Measurements from ENCODE around the gene TEX2.

The TEX2 gene

DNA sequence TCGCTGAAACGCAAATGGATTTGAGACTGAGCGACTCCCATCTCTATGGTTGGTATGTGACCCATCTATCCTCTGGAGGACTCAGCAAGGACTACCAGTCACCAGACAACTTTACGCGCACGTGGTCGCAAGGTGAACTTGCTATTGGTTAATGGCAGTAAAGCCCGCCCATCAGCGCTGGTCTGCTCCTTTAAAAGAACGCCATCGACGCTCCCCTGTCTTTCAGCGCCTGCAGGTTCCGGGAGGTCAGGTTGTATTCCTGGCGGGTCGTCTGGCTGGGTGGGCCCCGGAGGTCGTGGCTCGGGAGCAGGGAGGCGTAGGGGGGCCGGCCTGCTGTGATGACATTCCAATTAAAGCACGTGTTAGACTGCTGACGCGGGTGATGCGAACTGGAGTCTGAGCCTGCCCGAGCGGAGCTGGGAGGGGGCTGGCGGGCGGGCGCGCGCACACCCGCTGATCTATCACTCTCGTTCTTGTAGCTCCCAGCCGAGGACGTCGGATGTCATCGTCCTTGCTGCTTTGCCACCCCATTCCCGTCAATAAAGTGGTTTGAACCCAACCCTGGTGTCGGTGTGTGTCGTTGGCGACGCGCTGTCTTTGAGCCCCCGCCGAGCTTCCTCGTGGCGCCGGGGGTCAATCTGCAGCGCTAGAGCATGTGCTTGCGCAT, 117.2 kb downstream of the TEX2 start:
- no peaks in the 10 kb centered on the region for H3K9me3 ChIP-seq (ENCODE audit: control insufficient read depth in 1 of 2, low read length in 2 of 2)
- H3K27me3 ChIP-seq (ENCODE audit: low read depth, low read length) = no peaks in the 10 kb centered on the region
- H3K4me3 ChIP-seq (ENCODE audit: low read depth in 1 of 2, low read length in 2 of 2) = peak overlapping the region; percentile 84 to 93
- H3K36me3 ChIP-seq (ENCODE audit: control insufficient read depth in 1 of 2, insufficient read depth in 2 of 2, low read length in 2 of 2) = peaks cover 8 to 23% of the 10 kb centered on the region in 2 donors
- H3K4me1 ChIP-seq (ENCODE audit: control insufficient read depth in 1 of 2, insufficient read depth in 2 of 2, low read length in 2 of 2) = peaks cover 11 to 15% of the 10 kb centered on the region in 2 donors
- peak overlapping the region; percentile 96 for H3K27ac ChIP-seq (ENCODE audit: low read length)

DNA sequence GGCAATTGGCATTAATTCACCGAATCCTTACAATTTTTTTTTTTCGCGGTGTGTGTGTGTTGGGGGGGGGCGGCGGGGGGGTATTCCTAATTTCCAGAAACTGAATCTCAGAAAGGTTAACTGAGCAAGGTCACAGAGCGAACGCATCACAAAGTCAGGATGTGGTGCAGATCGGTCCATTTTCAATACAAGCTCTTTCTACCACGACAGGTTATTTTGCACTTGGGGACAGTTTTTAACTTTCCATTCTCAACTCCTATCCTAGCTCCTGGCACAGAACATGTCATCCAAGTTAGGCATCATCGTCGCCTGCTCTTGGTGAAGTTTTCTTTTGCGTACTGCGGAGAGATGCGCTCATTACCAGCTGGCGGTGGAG, 117.7 kb downstream of the TEX2 start:
- Histone ChIP-seq H3K27ac (ENCODE audit: low read length) (peak overlapping the region; percentile 96), H3K36me3 (ENCODE audit: control insufficient read depth in 1 of 2, insufficient read depth in 2 of 2, low read length in 2 of 2) (peaks cover 8 to 18% of the 10 kb centered on the region in 2 donors), H3K4me3 (ENCODE audit: low read depth in 1 of 2, low read length in 2 of 2) (peak overlapping the region; percentile 84 to 93), H3K9me3 (ENCODE audit: control insufficient read depth in 1 of 2, low read length in 2 of 2) (no peaks in the 10 kb centered on the region), H3K4me1 (ENCODE audit: control insufficient read depth in 1 of 2, insufficient read depth in 2 of 2, low read length in 2 of 2) (peaks cover 11 to 15% of the 10 kb centered on the region in 2 donors), H3K27me3 (ENCODE audit: low read depth, low read length) (no peaks in the 10 kb centered on the region)

DNA sequence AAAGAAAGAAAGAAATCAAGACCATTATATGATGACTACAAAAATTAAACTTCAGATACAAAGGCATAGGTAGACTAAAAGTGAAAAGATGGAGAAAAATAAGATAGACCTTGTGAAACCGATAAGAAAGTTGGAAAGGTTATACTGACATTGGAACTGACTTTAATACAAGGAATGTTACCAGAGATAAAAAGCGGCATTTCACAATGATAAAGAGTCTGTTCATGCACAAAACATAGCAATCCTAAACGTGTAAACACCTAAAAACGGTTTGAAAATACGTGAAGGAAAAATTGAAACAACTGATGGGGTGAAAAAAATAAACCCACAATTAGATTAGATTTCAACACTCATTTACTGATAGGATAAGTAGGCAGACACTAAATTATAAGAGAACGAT, 123.5 kb downstream of the TEX2 start:
- Histone ChIP-seq H3K36me3 (ENCODE audit: control insufficient read depth in 1 of 2, insufficient read depth in 2 of 2, low read length in 2 of 2) (no peaks in the 10 kb centered on the region), H3K27ac (ENCODE audit: low read length) (no peak overlapping the region), H3K27me3 (ENCODE audit: low read depth, low read length) (no peaks in the 10 kb centered on the region), H3K4me3 (ENCODE audit: low read depth in 1 of 2, low read length in 2 of 2) (no peak overlapping the region), H3K4me1 (ENCODE audit: control insufficient read depth in 1 of 2, insufficient read depth in 2 of 2, low read length in 2 of 2) (no peaks in the 10 kb centered on the region), H3K9me3 (ENCODE audit: control insufficient read depth in 1 of 2, low read length in 2 of 2) (no peaks in the 10 kb centered on the region)

DNA sequence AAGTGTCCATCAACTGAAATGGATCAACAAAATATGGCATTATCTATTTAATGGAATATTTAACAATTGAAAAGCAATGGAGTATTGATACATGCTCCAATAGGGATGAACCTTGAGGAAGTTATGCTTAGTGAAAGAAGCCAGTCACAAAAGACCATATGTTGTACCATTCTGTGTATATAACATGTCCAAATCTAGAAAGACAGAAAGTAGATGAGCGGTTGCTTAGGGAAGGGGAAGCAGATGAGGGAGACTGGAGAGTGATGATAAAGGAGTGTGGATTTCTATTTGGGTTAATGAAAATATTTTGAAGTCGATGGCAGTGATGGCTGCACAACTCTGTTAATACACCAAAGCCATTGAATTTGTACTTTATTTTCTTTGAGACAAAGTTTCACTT, 124.6 kb downstream of the TEX2 start:
- H3K27ac ChIP-seq (ENCODE audit: low read length) = no peak overlapping the region
- H3K36me3 ChIP-seq (ENCODE audit: control insufficient read depth in 1 of 2, insufficient read depth in 2 of 2, low read length in 2 of 2) = no peaks in the 10 kb centered on the region
- H3K9me3 ChIP-seq (ENCODE audit: control insufficient read depth in 1 of 2, low read length in 2 of 2) = no peaks in the 10 kb centered on the region
- no peaks in the 10 kb centered on the region for H3K4me1 ChIP-seq (ENCODE audit: control insufficient read depth in 1 of 2, insufficient read depth in 2 of 2, low read length in 2 of 2)
- no peak overlapping the region for H3K4me3 ChIP-seq (ENCODE audit: low read depth in 1 of 2, low read length in 2 of 2)
- H3K27me3 ChIP-seq (ENCODE audit: low read depth, low read length) = no peaks in the 10 kb centered on the region

DNA sequence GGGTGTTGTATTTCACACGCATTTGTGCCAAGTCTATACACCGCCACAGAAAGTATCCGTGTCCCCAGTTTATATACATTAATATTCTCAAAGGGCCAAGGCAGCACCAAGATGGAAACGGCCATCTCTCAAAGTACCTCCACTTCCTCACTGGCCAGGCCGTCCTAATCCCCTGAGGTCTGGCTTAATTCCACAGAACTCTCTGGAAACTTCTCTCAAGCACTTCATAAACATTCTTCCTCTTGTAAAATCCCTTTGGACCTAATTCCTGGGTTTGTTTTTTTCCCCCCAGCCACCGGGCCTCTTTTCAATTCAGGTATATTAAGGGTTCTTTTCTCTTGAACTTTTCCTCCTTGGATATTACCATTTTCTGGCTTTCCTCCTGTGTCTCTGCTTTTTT, 128.1 kb downstream of the TEX2 start:
- H3K27me3 ChIP-seq (ENCODE audit: low read depth, low read length) = no peaks in the 10 kb centered on the region
- H3K36me3 ChIP-seq (ENCODE audit: control insufficient read depth in 1 of 2, insufficient read depth in 2 of 2, low read length in 2 of 2) = no peaks in the 10 kb centered on the region
- H3K27ac ChIP-seq (ENCODE audit: low read length) = no peak overlapping the region

DNA sequence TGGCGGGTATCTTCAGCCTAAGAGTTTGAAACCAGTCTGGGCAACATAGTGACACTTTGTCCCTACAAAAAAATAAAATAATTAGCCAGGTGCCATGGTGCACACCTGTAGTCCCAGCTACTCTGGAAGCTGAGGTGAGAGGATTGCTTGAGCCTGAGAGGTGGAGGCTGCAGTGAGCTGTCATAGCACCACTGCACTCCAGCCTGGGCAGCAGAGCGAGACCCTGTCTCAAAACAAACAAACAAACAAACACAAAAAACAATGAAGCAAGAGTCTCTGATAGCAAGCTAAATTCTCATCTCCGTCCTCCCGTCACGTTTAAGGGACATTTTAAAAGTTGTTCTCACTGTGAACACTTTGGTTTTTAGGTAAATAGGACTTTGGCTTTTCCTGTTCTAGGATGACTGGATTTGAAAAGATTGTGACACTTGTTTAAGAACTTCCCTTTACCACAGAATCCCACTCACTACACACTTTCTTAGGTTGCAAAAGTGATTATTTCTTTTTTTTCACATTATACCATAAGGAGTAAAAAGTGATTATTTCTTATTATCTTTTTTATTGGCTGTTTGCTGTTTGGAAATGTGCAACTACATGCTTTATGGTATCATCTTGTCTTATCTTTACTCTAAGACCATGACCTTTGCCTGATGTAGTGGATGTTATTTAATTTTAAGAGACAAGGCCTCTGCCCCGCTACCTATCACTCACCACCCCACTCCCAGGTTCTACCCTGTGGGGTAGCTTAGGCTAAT, 128.7 kb downstream of the TEX2 start:
- Histone ChIP-seq H3K4me1 (ENCODE audit: control insufficient read depth in 1 of 2, insufficient read depth in 2 of 2, low read length in 2 of 2) (no peaks in the 10 kb centered on the region), H3K4me3 (ENCODE audit: low read depth in 1 of 2, low read length in 2 of 2) (no peak overlapping the region), H3K27ac (ENCODE audit: low read length) (no peak overlapping the region), H3K36me3 (ENCODE audit: control insufficient read depth in 1 of 2, insufficient read depth in 2 of 2, low read length in 2 of 2) (no peaks in the 10 kb centered on the region), H3K27me3 (ENCODE audit: low read depth, low read length) (no peaks in the 10 kb centered on the region), H3K9me3 (ENCODE audit: control insufficient read depth in 1 of 2, low read length in 2 of 2) (no peaks in the 10 kb centered on the region)

More for the DNA sequence above, 128.1 kb downstream of the TEX2 start:
- no peaks in the 10 kb centered on the region for H3K9me3 ChIP-seq (ENCODE audit: control insufficient read depth in 1 of 2, low read length in 2 of 2)
- H3K4me3 ChIP-seq (ENCODE audit: low read depth in 1 of 2, low read length in 2 of 2) = no peak overlapping the region
- no peaks in the 10 kb centered on the region for H3K4me1 ChIP-seq (ENCODE audit: control insufficient read depth in 1 of 2, insufficient read depth in 2 of 2, low read length in 2 of 2)

DNA sequence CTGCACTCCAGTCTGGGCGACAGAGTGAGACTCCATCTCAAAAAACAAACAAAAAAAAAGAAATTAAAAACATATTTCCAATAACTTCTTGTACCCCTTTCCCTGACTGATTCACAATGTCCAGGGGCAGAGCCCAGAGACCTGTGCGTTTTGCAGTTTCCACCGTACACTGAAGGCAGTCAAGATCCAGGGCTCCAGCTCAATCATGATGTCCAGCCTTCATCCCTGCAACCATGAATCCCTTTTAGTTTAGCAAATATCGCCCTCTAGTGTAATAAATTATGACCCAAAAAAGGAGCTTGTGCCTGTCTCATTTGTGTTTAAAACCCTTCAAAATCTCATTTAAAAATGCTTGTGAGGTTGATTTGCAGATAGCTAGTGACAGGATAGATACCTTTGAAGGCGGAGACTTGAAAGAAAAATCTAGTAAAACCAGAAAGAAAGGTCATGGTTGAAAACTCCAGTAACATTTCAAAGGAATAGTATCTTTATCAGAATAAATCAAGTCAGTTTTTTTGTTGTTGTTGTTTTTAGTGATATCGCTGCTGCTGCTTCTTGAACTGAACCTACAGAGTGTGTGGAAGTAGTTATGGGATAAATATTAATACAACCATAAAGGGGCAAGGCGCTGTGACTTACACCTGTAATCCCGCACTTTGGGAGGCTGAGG, 129.4 kb downstream of the TEX2 start:
- Histone ChIP-seq H3K4me3 (ENCODE audit: low read depth in 1 of 2, low read length in 2 of 2) (no peak overlapping the region), H3K27me3 (ENCODE audit: low read depth, low read length) (no peaks in the 10 kb centered on the region), H3K27ac (ENCODE audit: low read length) (no peak overlapping the region), H3K9me3 (ENCODE audit: control insufficient read depth in 1 of 2, low read length in 2 of 2) (no peaks in the 10 kb centered on the region), H3K4me1 (ENCODE audit: control insufficient read depth in 1 of 2, insufficient read depth in 2 of 2, low read length in 2 of 2) (peaks cover 0 to 3% of the 10 kb centered on the region in 2 donors), H3K36me3 (ENCODE audit: control insufficient read depth in 1 of 2, insufficient read depth in 2 of 2, low read length in 2 of 2) (no peaks in the 10 kb centered on the region)

DNA sequence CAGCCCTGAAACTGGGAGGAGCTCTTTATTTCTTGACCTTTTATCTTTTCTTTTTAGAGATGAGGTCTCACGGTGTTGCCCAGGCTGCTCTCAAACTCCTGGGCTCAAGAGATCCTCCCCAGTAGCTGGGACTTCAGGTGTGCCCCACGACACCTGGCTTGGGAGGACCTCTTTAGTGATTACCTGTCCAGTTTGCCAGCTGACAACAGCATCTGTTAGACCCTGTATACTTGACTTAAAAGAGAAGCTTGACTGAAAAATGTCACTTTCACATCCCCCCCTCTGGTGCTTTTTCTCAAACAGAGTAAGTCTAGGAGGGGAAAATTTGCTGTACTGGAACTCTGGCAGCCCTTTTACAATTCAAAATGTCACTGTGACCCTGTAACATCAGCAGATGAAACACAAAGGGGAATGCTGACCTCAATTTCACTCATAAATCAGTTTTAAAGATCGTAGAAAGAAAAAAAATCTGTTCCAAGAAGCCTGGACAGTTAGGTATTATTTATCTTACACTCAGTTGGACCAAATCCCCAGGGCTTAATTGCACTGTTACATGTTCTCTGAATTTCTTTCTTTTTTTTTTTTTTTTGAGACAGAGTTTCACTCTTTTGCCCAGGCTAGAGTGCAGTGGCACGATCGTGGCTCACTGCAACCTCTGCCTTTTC, 131.3 kb downstream of the TEX2 start:
- Histone ChIP-seq H3K27me3 (ENCODE audit: low read depth, low read length) (no peaks in the 10 kb centered on the region), H3K9me3 (ENCODE audit: control insufficient read depth in 1 of 2, low read length in 2 of 2) (no peaks in the 10 kb centered on the region), H3K4me1 (ENCODE audit: control insufficient read depth in 1 of 2, insufficient read depth in 2 of 2, low read length in 2 of 2) (peaks cover 0 to 11% of the 10 kb centered on the region in 2 donors), H3K27ac (ENCODE audit: low read length) (no peak overlapping the region), H3K36me3 (ENCODE audit: control insufficient read depth in 1 of 2, insufficient read depth in 2 of 2, low read length in 2 of 2) (no peaks in the 10 kb centered on the region), H3K4me3 (ENCODE audit: low read depth in 1 of 2, low read length in 2 of 2) (no peak overlapping the region)

DNA sequence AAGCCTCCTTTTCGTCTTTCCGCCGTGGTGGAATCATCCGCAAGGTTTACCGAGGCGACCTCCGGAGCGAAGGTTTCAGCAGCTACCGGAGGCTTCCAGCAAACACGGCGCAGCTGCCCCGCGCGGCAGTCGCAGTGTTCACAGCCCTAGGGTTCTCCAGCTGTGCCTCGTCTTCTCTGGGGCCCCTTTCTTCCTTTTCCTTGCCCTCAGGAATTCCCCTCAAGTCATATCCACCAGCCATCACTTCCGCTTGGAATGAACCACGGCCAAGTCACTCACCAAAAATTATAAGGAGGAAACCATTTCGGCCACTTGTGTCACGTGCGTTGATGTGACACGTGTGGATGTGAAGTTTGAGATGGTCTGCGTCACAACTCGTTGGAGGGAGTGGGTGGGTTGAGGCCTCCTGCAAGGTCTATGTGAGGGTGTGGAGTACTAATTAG, 132.5 kb downstream of the TEX2 start:
- no peaks in the 10 kb centered on the region for H3K27me3 ChIP-seq (ENCODE audit: low read depth, low read length)
- H3K36me3 ChIP-seq (ENCODE audit: control insufficient read depth in 1 of 2, insufficient read depth in 2 of 2, low read length in 2 of 2) = no peaks in the 10 kb centered on the region
- H3K9me3 ChIP-seq (ENCODE audit: control insufficient read depth in 1 of 2, low read length in 2 of 2) = no peaks in the 10 kb centered on the region
- peaks cover 0 to 11% of the 10 kb centered on the region in 2 donors for H3K4me1 ChIP-seq (ENCODE audit: control insufficient read depth in 1 of 2, insufficient read depth in 2 of 2, low read length in 2 of 2)
- peak overlapping the region; percentile 38 to 61 for H3K4me3 ChIP-seq (ENCODE audit: low read depth in 1 of 2, low read length in 2 of 2)
- H3K27ac ChIP-seq (ENCODE audit: low read length) = peak overlapping the region; percentile 84

DNA sequence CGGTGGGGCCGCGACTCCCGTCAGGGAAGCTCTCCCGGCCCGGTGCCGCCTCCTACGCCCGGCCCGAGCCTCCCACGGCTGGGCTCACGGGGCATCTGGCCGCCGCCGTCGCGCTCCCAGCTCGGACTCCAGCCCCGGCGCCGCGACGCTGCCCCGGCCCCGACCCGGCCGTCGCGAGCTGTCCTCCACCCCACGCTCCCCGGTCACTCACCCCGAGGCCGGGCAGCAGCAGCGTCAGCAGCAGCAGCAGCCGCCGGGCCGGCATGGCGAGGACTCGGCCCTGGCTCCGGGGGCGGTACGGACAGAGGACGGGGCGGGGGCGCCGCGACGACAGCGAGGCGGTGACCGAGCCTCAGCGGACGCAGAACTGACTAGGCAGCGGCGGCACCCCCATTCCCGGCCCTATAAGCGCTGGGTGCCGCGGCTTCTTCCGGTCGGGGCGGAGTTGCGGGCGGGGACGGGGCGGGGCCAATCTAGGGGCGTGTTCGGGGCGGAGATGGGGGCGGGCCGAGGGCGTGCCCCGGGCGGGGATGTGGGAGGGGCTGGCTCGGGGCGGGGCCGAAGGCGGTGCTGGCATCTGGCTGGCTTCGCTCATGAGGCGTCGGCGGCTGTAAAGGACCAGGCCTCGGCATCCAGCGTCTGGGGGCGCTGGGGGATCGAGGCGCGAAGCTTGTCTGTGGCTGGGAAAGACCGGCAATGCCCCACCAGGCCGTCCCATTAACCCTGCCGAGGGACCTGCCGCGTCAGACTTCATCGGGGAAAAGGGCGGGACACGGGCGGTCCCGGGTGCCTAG, 133.1 kb downstream of the TEX2 start, which contains the start of gene ERN1:
Gene ERN1, minus strand, starts transcription at position 380 of the 794 bp plus-strand sequence. Its CDS starts 115 bp downstream, at position 265.
- Histone ChIP-seq H3K27me3 (ENCODE audit: low read depth, low read length) (no peaks in the 10 kb centered on the region), H3K4me3 (ENCODE audit: low read depth in 1 of 2, low read length in 2 of 2) (peak within 1 kb of the TSS; percentile 76 to 81), H3K27ac (ENCODE audit: low read length) (peak within 1 kb of the TSS; percentile 84), H3K9me3 (ENCODE audit: control insufficient read depth in 1 of 2, low read length in 2 of 2) (no peaks in the 10 kb centered on the region), H3K36me3 (ENCODE audit: control insufficient read depth in 1 of 2, insufficient read depth in 2 of 2, low read length in 2 of 2) (no peaks in the 10 kb centered on the region), H3K4me1 (ENCODE audit: control insufficient read depth in 1 of 2, insufficient read depth in 2 of 2, low read length in 2 of 2) (peaks cover 0 to 11% of the 10 kb centered on the region in 2 donors)
